ENCODE measurements around the gene KRIT1. TPM values are rescaled to one million over a fixed set of nuclear protein-coding genes. Genes with fewer than 3 reads are reported as not detected.

KRIT1 gene
- total and polyA plus RNA-seq, 2 of the 13 experiments (the other 11 are each of a cell fraction or from before 2014, with no cell fraction given) = 29.4 to 37.7 TPM

DNA sequence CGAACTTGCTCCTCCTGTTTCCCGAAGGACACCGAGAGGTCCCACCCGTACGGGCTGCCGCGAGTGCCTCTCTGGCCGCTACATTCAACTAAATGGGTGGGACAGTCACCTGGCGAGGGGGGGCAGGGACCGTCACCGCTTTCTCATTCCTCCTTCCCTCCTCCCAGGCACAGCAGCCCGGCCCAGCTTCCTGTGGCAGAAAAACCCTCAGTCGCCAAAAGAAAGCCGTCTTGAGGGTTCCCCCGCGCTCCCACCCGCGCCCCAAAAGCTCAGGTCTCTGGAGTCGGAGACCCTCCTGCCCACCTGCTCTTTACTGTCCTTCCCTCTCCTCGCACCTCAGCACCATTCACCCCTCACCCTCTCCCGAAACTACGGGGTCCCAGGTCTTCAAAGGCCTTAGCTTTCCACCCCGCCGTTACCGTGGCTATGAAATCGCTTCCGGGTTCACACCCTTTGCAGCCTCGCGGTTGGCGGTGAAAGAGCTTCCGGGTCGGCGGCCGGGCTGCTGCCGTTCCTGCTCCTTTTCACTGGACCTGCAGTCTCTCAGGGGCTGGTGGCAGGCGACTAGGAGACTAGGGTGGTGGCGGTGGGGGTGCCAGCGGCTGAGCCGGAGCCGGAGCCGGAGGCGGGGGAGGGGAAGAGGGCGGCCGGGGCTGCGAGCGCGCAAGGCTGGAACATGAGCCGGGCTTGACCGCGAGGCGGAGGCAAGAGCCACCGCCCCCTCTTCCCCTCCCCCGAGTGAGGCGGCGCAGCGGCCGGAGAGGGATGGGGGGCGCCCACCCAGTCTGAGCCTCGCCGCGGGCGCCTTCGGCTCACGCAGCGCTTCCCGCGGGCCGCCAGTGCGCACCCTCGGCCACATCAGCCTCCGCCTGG lies at the start of gene KRIT1, which contains the start of gene ANKIB1 (continued):
- TF ChIP-seq ISL2 (CRISPR knock-in tag; IDR thresholded peaks at IDR 0.05) (0 out of 2 replicates have a peak, but pooled peaks have one; percentile 58), REPIN1 (CRISPR knock-in tag; IDR thresholded peaks at IDR 0.05; ENCODE audit: borderline replicate concordance, low read depth) (peak; percentile 14; the same call in 1 of the 2 replicates), ZNF432 (CRISPR knock-in tag; IDR thresholded peaks at IDR 0.05; ENCODE audit: borderline replicate concordance) (no peak), AHR (CRISPR knock-in tag; IDR thresholded peaks at IDR 0.05) (no peak), ZC3H13 (CRISPR knock-in tag; IDR thresholded peaks at IDR 0.05) (no peak; the same call in 1 of the 2 replicates), SALL2 (CRISPR knock-in tag; IDR thresholded peaks at IDR 0.05) (peak; percentile 54; the same call in 1 of the 2 replicates), CBX2 (IDR thresholded peaks at IDR 0.05; ENCODE audit: low read depth, low read length) (no peak), CBX2 (CRISPR knock-in tag; IDR thresholded peaks at IDR 0.05; ENCODE audit: low read depth) (no peak), FOSL1 (CRISPR knock-in tag; IDR thresholded peaks at IDR 0.05; ENCODE audit: borderline replicate concordance) (no peak), FLYWCH1 (CRISPR knock-in tag; IDR thresholded peaks at IDR 0.05) (no peak), CREM (IDR thresholded peaks at IDR 0.05) (peak; percentile 62), CREM (CRISPR knock-in tag; IDR thresholded peaks at IDR 0.05) (no peak), ZNF124 (CRISPR knock-in tag; IDR thresholded peaks at IDR 0.05) (0 out of 2 replicates have a peak, but pooled peaks have one; percentile 45), SSRP1 (CRISPR knock-in tag; IDR thresholded peaks at IDR 0.05) (no peak), YY1 (IDR thresholded peaks at IDR 0.05; ENCODE audit: insufficient read depth, insufficient replicate concordance, low read depth, low read length) (peak; percentile 55), ZNF510 (CRISPR knock-in tag; IDR thresholded peaks at IDR 0.05; ENCODE audit: low read depth) (peak; percentile 77; the same call in 1 of the 2 replicates), TCF7 (IDR thresholded peaks at IDR 0.05; ENCODE audit: low read depth) (peak; percentile 41; the same call in 1 of the 2 replicates), TRIM24 (CRISPR knock-in tag; IDR thresholded peaks at IDR 0.05) (no peak), TAF1 (CRISPR knock-in tag; IDR thresholded peaks at IDR 0.05) (peak; percentile 81), RBFOX2 (IDR thresholded peaks at IDR 0.05; ENCODE audit: low read depth, low read length) (peak; percentile 85), MXD4 (CRISPR knock-in tag; IDR thresholded peaks at IDR 0.05) (peak; percentile 24; the same call in 1 of the 2 replicates)
- TF ChIP-seq, protein P1, sequence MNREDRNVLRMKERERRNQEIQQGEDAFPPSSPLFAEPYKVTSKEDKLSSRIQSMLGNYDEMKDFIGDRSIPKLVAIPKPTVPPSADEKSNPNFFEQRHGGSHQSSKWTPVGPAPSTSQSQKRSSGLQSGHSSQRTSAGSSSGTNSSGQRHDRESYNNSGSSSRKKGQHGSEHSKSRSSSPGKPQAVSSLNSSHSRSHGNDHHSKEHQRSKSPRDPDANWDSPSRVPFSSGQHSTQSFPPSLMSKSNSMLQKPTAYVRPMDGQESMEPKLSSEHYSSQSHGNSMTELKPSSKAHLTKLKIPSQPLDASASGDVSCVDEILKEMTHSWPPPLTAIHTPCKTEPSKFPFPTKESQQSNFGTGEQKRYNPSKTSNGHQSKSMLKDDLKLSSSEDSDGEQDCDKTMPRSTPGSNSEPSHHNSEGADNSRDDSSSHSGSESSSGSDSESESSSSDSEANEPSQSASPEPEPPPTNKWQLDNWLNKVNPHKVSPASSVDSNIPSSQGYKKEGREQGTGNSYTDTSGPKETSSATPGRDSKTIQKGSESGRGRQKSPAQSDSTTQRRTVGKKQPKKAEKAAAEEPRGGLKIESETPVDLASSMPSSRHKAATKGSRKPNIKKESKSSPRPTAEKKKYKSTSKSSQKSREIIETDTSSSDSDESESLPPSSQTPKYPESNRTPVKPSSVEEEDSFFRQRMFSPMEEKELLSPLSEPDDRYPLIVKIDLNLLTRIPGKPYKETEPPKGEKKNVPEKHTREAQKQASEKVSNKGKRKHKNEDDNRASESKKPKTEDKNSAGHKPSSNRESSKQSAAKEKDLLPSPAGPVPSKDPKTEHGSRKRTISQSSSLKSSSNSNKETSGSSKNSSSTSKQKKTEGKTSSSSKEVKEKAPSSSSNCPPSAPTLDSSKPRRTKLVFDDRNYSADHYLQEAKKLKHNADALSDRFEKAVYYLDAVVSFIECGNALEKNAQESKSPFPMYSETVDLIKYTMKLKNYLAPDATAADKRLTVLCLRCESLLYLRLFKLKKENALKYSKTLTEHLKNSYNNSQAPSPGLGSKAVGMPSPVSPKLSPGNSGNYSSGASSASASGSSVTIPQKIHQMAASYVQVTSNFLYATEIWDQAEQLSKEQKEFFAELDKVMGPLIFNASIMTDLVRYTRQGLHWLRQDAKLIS (CRISPR knock-in tag; IDR thresholded peaks at IDR 0.05) = no peak
- TF ChIP-seq, protein P2, sequence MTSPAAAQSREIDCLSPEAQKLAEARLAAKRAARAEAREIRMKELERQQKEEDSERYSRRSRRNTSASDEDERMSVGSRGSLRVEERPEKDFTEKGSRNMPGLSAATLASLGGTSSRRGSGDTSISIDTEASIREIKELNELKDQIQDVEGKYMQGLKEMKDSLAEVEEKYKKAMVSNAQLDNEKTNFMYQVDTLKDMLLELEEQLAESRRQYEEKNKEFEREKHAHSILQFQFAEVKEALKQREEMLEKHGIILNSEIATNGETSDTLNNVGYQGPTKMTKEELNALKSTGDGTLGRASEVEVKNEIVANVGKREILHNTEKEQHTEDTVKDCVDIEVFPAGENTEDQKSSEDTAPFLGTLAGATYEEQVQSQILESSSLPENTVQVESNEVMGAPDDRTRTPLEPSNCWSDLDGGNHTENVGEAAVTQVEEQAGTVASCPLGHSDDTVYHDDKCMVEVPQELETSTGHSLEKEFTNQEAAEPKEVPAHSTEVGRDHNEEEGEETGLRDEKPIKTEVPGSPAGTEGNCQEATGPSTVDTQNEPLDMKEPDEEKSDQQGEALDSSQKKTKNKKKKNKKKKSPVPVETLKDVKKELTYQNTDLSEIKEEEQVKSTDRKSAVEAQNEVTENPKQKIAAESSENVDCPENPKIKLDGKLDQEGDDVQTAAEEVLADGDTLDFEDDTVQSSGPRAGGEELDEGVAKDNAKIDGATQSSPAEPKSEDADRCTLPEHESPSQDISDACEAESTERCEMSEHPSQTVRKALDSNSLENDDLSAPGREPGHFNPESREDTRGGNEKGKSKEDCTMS (CRISPR knock-in tag; conservative IDR thresholded peaks at IDR 0.05) = no peak
